HG03442 (cell line): Measurements from ENCODE around the gene TCP10L.
"Not testable (repeated sequence)": the region's sequence is repeated elsewhere in the genome, so short reads cannot be mapped to it uniquely, and the experiment has no call there.

Experiments
- ATAC-seq: cut with Tn5 transposase; IDR thresholded peaks from one replicate; pipeline ENCODE4 v1.9.1; 2021; ENCODE audit warnings: mild to moderate bottlenecking, moderate library complexity; ENCODE audit not compliant: unreplicated experiment

Gene TCP10L

DNA sequence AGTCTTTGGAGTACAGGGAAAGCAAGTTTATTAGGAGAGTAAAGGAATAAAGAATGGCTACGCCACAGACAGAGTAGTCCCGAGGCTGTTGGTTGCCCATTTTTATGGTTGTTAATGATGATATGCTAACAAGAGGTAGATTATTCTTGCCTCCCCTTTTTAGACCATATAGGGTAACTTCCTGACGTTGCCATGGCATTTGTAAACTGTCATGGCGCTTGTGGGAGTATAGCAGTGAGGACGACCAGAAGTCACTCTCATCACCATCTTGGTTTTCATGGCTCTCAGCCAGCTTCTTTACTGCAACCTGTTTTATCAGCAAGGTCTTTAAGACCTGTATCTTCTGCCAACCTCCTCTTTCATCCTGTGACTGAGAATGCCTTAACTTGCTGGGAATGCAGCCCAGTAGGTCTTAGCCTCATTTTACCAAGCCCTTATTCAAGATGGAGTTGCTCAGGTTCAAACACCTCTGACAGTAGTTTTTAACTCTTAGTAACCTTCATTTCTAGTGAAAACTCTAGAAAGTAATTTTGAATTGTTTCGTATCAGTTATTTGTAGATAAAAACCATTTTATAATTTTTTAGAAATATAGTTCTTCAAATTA lies 26.2 kb downstream of the TCP10L start:
- ATAC-seq = no peak

- no peak for ATAC-seq
Observed at GRCh38 chr21:32558106-32558505, 27.2 kb downstream of the TCP10L start.

GRCh38 chr21:32554832-32555638 lies 30.3 kb downstream of the TCP10L start:
- no peak for ATAC-seq

DNA sequence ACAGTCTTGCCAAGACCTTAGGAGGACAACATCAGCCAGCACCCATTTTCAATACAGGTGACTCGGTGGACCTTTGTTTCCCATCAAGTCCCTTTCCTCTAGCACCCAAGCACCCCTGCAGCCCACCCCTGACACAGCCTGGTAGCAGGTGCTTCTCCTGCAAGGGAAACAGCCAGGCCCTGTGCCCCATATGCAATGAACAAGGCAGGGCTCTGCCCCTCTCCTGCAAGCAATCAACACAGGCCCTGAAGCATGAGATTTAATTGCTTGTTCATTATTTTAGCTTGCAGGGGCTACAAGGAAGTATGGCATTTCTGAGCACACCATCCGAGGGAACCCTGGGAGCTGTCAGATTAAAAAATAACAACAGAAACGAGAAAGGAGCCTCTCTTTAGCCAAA lies 35.4 kb downstream of the TCP10L start:
- ATAC-seq = no peak

DNA sequence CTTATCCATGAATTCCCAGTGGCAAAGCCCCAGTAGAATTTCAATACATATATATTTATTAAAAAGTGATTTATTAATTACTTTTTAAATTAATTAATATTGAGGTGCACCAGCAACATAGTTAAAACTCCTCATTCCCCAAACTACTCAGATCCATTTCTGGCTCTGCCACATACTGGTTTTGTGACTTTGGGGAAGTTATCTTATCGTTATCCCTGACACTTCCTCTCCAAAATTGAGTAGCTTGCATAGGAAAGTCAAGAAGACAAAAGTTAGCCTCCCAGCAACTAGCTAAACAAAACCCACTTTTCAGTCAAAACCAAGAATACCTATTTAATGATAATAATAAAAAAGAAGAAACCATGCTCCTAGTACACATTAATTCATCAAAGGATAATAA lies 35.9 kb downstream of the TCP10L start:
- no peak for ATAC-seq

DNA sequence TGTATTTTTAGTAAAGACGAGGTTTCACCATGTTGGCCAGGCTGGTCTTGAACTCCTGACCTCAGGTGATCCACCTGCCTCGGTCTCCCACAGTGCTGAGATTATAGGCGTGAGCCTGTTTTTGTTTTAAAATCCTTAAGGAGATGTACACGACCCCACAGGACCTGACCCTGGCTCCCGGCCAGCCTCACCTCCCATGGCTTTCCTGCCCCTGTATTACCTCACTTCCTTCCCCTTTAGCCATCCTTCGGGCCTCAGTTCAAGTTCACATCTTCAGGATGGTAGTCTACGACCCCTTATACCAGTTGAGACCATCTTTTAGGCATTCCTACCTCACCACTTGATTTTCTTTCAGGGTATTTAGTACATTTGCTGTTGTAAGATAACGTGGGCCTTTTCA lies 36.3 kb downstream of the TCP10L start:
- no peak for ATAC-seq

- ATAC-seq = no peak
Observed at GRCh38 chr21:32547018-32547417, 38.3 kb downstream of the TCP10L start.

DNA sequence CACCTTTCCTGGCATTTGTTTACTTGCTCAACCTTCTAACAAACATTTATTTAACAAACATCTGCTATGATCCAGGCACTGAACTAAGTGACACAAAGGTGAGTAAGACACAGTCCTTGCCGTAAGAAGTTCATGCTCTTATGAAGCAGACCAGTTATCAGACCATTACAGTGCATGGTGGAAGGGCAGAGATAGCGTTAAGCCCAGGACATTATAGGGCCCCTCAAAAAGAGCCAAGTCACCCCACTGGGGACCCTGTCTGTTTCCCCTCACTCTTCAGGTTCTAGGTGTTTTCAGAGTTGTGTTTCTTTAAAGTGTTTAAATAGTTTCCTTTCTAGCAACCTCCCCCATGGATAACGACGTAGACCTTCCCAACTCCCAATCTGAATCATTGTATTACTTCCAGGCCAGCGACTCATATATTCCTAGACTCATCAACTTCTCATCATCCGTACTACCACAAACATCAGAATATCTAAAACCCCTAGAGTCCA lies 39.3 kb downstream of the TCP10L start:
- ATAC-seq = no peak

DNA sequence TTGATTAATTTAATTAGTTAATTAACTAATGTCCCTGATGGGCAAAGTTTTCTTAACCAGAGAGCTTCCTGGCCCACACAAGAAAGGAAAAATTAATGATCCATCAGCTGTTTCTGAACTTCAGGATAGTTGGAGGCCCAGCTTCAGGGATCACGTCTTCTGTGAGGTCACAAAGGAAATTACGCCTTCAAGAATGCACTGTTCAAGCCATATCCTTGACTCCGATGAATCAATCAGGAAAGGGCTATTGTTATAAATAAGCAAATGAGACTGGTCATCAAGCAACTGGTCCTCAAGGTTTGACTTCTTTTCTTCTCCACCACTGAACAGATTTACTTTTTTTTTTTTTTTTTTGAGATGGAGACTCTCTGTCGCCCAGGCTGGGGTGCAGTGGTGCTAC lies 40.6 kb downstream of the TCP10L start:
- ATAC-seq = no peak

DNA sequence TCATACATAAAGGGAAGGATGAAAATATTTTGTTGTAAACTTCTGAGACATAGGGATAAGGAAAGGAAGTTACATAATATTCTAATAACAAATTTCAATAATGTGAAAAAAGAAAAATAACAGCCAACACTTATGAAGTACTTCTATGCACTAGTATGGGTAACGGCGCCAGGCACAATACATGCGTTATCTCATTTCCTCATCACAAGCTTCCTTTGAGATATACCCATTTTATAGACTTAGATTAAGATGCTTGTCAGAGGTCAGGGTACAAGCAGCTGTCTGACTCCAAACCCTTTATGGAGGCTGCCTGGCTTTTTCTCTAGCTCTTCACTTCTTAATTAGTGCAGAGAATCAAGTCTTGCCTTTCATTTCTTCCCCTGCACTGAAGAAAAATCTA lies 41.3 kb downstream of the TCP10L start:
- no peak for ATAC-seq

GRCh38 chr21:32543056-32543455 lies 42.3 kb downstream of the TCP10L start:
- not testable (repeated sequence) for ATAC-seq

GRCh38 chr21:32539378-32539777 lies 45.9 kb downstream of the TCP10L start:
- no peak for ATAC-seq

GRCh38 chr21:32538147-32538792 lies 47.1 kb downstream of the TCP10L start:
- no peak for ATAC-seq

DNA sequence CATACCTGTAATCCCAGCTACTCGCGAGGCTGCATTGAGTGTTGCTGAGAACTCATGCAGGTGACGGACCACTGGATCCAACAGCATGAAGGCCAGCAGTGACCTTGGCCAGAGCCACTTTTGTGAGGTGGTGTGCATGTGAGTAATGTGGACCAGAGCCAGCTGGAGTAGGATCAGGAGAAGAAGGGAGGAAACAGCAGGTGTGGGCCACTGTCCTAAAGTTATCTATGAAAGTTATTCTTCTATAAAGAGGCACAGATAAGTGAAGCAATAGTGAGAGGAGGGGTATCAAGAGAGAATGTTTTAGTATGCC lies 47.8 kb downstream of the TCP10L start:
- no peak for ATAC-seq

- ATAC-seq = no peak
Observed at GRCh38 chr21:32535612-32536011, 49.7 kb downstream of the TCP10L start.

GRCh38 chr21:32534113-32534512 lies 51.2 kb downstream of the TCP10L start:
- no peak for ATAC-seq

DNA sequence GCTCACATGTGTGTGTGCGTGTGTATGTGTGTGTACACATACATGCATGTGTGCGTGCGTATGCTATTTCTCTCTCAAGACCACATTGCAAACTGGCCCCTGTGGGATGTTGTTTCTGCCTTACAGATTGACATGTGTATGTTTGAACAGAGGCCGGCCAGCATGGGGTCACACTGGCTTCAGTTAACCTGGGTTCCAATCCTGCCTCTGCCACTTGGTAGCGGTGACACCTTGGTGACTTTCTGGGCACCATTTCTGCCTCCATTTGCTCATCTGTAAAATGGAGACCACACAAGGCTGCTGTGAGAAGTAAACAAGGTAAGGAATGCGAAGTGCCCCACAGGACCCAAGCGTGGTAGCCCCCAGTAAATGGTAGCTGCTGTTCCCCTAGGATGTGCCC lies 51.7 kb downstream of the TCP10L start:
- no peak for ATAC-seq

DNA sequence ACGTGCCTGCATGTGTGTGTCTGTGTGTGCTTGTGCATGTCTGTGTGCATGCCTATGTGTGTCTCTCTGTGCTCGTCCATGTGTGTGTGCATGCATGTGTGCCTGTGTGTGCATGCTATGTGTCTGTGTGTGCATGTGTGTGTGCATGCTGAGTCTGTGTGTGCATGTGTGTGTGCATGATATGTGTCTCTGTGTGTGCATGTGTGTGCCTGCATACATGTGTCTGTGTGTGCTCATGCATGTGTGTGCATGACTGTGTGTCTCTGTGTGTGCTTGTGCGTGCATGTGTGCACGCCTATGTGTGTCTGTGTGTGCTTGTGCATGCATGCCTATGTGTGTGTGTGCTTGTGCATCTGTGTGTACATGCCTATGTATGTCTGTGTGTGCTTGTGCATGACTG lies 52.3 kb downstream of the TCP10L start:
- no peak for ATAC-seq

DNA sequence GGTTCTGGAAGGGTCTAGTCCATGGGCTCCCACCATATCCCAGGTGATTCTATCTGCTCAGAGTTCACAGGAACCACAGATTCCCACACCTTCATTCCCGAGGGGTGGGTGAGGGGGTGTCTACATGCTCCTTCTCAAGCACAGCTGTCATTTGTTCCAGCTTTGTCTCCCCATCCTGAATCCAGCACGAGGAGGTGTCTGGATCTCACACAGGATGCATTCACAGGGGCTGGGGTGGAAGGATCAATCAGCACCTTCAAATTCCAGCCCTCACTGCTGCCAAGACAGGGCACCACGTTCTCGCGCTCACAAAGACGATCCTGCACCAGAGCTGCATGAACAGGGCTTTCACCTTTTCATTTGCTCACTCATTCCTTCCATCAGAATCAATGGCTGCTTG lies 52.7 kb downstream of the TCP10L start:
- ATAC-seq = no peak

DNA sequence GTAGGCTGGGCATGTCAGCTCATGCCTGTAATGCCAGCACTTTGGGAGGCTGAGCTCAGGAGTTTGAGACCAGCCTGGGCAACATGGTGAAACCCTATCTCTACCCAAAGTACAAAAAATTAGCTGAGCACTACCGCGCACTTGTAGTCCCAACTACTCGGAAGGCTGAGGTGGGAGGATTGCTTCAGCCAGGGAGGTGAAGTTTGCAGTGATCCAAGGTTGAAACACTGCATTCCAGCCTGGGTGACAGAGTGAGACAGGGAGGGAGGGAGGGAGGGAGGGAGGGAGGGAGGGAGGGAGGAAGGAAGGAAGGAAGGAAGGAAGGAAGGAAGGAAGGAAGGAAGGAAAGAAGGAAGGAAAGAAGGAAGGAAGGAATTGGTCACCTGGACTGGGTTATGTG lies 53.8 kb downstream of the TCP10L start:
- ATAC-seq = not testable (repeated sequence)

DNA sequence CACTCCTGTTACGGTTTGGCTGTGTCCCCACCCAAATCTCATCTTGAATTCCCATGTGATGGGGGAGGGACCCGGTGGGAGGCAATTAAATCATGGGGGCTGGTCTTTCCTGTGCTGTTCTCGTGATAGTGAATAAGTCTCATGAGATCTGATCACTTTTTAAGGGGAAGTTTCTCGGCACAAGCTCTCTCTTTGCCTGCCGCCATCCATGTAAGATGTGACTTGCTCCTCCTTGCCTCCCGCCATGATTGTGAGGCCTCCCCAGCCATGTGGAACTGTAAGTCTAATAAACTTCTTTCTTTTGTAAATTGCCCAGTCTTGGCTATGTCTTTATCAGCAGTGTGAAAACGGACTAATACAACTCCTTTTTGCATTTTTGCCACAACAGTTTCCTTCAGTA lies 54.5 kb downstream of the TCP10L start:
- ATAC-seq = not testable (repeated sequence)

DNA sequence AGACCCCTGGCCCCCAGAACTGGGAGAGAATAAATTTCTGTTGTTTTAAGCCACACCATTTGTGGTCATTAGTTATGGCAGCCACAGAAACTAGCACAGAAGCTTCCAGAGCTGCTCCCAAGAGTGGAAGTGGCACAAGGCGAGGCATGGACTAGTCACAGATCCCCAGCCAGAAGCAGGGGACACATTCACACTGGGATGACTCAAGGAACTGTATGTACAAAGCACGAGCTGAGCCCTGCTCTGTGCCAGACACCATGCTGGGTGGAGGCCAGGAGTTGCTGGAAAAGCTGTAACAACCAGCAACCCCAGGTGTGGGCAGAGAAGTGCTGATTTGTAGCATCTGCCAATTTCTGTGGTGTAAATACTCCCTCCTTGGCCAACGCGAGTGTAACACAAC lies 55.6 kb downstream of the TCP10L start:
- no peak for ATAC-seq
